Gastrocnemius medialis (tissue), 4 donors: ENCODE measurements around the gene UGT2B10. TPM values are rescaled to one million over a fixed set of nuclear protein-coding genes. Genes with fewer than 3 reads are reported as not detected.

ENCODE experiments used
- ATAC-seq, 2 donors: fragments of 150-250 bp; one replicate each; pipeline ENCODE4 v1.9.1; 2016
- DNase-seq, 2 donors: peaks; one replicate each; pipeline ENCODE4 v3.0.0-alpha.2; 2019
- H3K27ac ChIP-seq, 4 donors: fragments of 200-600 bp; sonication (generic); 1 replicate in 1 of 4; 2 replicates in 3 of 4; pipeline ENCODE4 v1.5.1; 2016 to 2018; ENCODE audit warnings: mild to moderate bottlenecking in 2 of 4, moderate library complexity in 1 of 4
- H3K27me3 ChIP-seq, 3 donors: fragments of 200-600 bp; sonication (generic) in 2 of 3; 1 replicate in 1 of 3; 2 replicates in 2 of 3; pipeline versions ENCODE4 v1.5.1 to v1.6.0; 2016 to 2019; ENCODE audit warnings: mild to moderate bottlenecking in 1 of 3, moderate library complexity in 1 of 3
- H3K36me3 ChIP-seq, 2 donors: fragments of 200-600 bp; sonication (generic) in 1 of 2; one replicate each; pipeline ENCODE4 v1.5.1; 2017 to 2018
- H3K4me1 ChIP-seq, 2 donors: fragments of 200-600 bp; sonication (generic) in 1 of 2; one replicate each; pipeline ENCODE4 v1.5.1; 2016 to 2017; ENCODE audit warnings: mild to moderate bottlenecking in 2 of 2
- H3K4me3 ChIP-seq, 4 donors: fragments of 200-600 bp; sonication (generic) in 3 of 4; 1 replicate in 1 of 4; 2 replicates in 3 of 4; pipeline ENCODE4 v1.5.1; 2016 to 2019; ENCODE audit warnings: mild to moderate bottlenecking in 2 of 4
- H3K9me3 ChIP-seq, 3 donors: fragments of 200-600 bp; sonication (generic) in 2 of 3; 1 replicate in 1 of 3; 2 replicates in 2 of 3; pipeline ENCODE4 v1.5.1; 2016 to 2019
- CTCF ChIP-seq, 5 experiments: fragments of 450-650 bp in 3 of 5; fragments of 200-600 bp in 2 of 5; sonication (generic) in 2 of 5; IDR thresholded peaks in 4 of 5; conservative IDR thresholded peaks in 1 of 5; 1 replicate in 4 of 5; 2 replicates in 1 of 5; pipeline ENCODE4 v1.5.1; 2016 to 2019; ENCODE audit warnings: antibody characterized with exemption in 5 of 5, mild to moderate bottlenecking in 3 of 5, moderate library complexity in 3 of 5
- POLR2A ChIP-seq, 2 donors: fragments of 450-650 bp; IDR thresholded peaks; one replicate each; pipeline ENCODE4 v1.6.1; 2017; ENCODE audit warnings: antibody characterized with exemption in 2 of 2, mild to moderate bottlenecking in 2 of 2, moderate library complexity in 2 of 2
- in situ Hi-C, 4 donors: fragments of 200-750 bp; cut with MboI; loops; one replicate each; pipeline versions ENCODE4 v1.15.0 to v1.8.0; 2017; ENCODE audit warnings: low sequenced_read_pairs in 4 of 4
- intact Hi-C: fragments of 100-400 bp; cut with DNase I; formaldehyde crosslinking; loops from one replicate; pipeline ENCODE4 v1.15.1; 2023; ENCODE audit warnings: low total_unique reads
- total RNA-seq, 4 donors: library from RNA; depleted of rRNA; stranded (reverse); fragments of >200 nt; gene quantifications; one replicate each; pipeline versions ENCODE4 v1.1.0 to v1.2.3, GENCODE V29; 2016

Gene UGT2B10
- total RNA-seq, 4 donors from 2014 or later, result 0.18 TPM; not detected in 3

- intact Hi-C loops (no loop called here), in situ Hi-C loops (no loop called here)
- Histone ChIP-seq H3K9me3 (no peaks in the 10 kb centered on the region), H3K4me1 (no peaks in the 10 kb centered on the region), H3K36me3 (no peaks in the 10 kb centered on the region), H3K27me3 (no peaks in the 10 kb centered on the region), H3K4me3 (no peak overlapping the region), H3K27ac (no peak overlapping the region)
- DNase-seq (no peak), ATAC-seq (no peak)
- TF ChIP-seq POLR2A (IDR thresholded peaks at IDR 0.05), result no peak
- no peak for TF ChIP-seq CTCF (IDR thresholded peaks at IDR 0.05 in 4 of 5, conservative IDR thresholded peaks at IDR 0.05 in 1 of 5)
Observed at GRCh38 chr4:68865188-68865638, 49.4 kb downstream of the UGT2B10 start.

GRCh38 chr4:68865760-68866159 lies 50.0 kb downstream of the UGT2B10 start:
- Histone ChIP-seq H3K9me3 (no peaks in the 10 kb centered on the region), H3K27ac (no peak overlapping the region), H3K36me3 (no peaks in the 10 kb centered on the region), H3K4me3 (no peak overlapping the region), H3K27me3 (no peaks in the 10 kb centered on the region), H3K4me1 (no peaks in the 10 kb centered on the region)
- TF ChIP-seq CTCF (IDR thresholded peaks at IDR 0.05 in 4 of 5, conservative IDR thresholded peaks at IDR 0.05 in 1 of 5) (no peak), POLR2A (IDR thresholded peaks at IDR 0.05) (no peak)
- in situ Hi-C loops, result no loop called here
- intact Hi-C loops, result no loop called here
- no peak for ATAC-seq
- DNase-seq, result no peak

- ATAC-seq, result no peak
- no peaks in the 10 kb centered on the region for H3K4me1 ChIP-seq
- no peaks in the 10 kb centered on the region for H3K36me3 ChIP-seq
- in situ Hi-C loops, result no loop called here
- H3K4me3 ChIP-seq, result no peak overlapping the region
- intact Hi-C loops, result no loop called here
- H3K27ac ChIP-seq, result no peak overlapping the region
- no peaks in the 10 kb centered on the region for H3K27me3 ChIP-seq
- no peak for DNase-seq
- TF ChIP-seq CTCF (IDR thresholded peaks at IDR 0.05 in 4 of 5, conservative IDR thresholded peaks at IDR 0.05 in 1 of 5) (no peak), POLR2A (IDR thresholded peaks at IDR 0.05) (no peak)
- no peaks in the 10 kb centered on the region for H3K9me3 ChIP-seq
Observed at GRCh38 chr4:68869274-68869773, 53.5 kb downstream of the UGT2B10 start.

- TF ChIP-seq CTCF (IDR thresholded peaks at IDR 0.05 in 4 of 5, conservative IDR thresholded peaks at IDR 0.05 in 1 of 5) (no peak), POLR2A (IDR thresholded peaks at IDR 0.05) (no peak)
- Histone ChIP-seq H3K4me3 (no peak overlapping the region), H3K4me1 (no peaks in the 10 kb centered on the region), H3K9me3 (no peaks in the 10 kb centered on the region), H3K27ac (no peak overlapping the region), H3K27me3 (no peaks in the 10 kb centered on the region), H3K36me3 (no peaks in the 10 kb centered on the region)
- in situ Hi-C loops, result no loop called here
- intact Hi-C loops, result no loop called here
- ATAC-seq, result no peak
- no peak for DNase-seq
Observed at GRCh38 chr4:68871809-68872642, 56.2 kb downstream of the UGT2B10 start.
